Fibroblast of lung (primary cell): ENCODE data around the gene DNAH10. TPM values are rescaled to one million over a fixed set of nuclear protein-coding genes. Genes with fewer than 3 reads are reported as not detected.

Experiments
- DNase-seq, 2 donors: peaks; one replicate each; pipeline versions ENCODE4 v3.0.0 to v3.0.0-alpha.2; 2010; ENCODE audit warnings: low read depth in 2 of 2
- H2AFZ ChIP-seq: 2 replicates; pipeline ENCODE4 v1.5.1; 2012; ENCODE audit warnings: low read length, control low read depth, inconsistent platforms
- H3K27ac ChIP-seq: 2 replicates; pipeline ENCODE4 v1.5.1; 2011; ENCODE audit warnings: low read length, control low read depth; ENCODE audit not compliant: insufficient read depth
- H3K27me3 ChIP-seq: 2 replicates; pipeline ENCODE4 v1.5.1; 2011; ENCODE audit warnings: mild to moderate bottlenecking, low read length; ENCODE audit not compliant: control insufficient read depth, insufficient read depth
- H3K36me3 ChIP-seq: 2 replicates; pipeline ENCODE4 v1.5.1; 2011; ENCODE audit warnings: low read length; ENCODE audit not compliant: control insufficient read depth, insufficient read depth
- H3K4me1 ChIP-seq: 2 replicates; pipeline ENCODE4 v1.5.1; 2011; ENCODE audit warnings: low read length; ENCODE audit not compliant: control insufficient read depth, insufficient read depth; ENCODE audit errors: extremely low read depth
- H3K4me2 ChIP-seq: 2 replicates; pipeline ENCODE4 v1.5.1; 2011; ENCODE audit warnings: low read length, control low read depth; ENCODE audit not compliant: insufficient read depth; ENCODE audit errors: extremely low read depth
- H3K4me3 ChIP-seq, 4 experiments: fragments of 200-600 bp in 1 of 4; sonication (generic) in 1 of 4; replicated peaks in 1 of 4; 2 replicates each; pipeline ENCODE4 v1.5.1; 2011 to 2016; ENCODE audit warnings: low read length in 4 of 4, low read depth in 3 of 4, mild to moderate bottlenecking in 3 of 4, control low read depth in 2 of 4, inconsistent platforms in 1 of 4, mixed read lengths in 1 of 4; ENCODE audit not compliant: insufficient read depth in 1 of 4; ENCODE audit errors: control extremely low read depth in 1 of 4
- H3K79me2 ChIP-seq: 2 replicates; pipeline ENCODE4 v1.5.1; 2012; ENCODE audit warnings: mild to moderate bottlenecking, low read length, inconsistent platforms; ENCODE audit not compliant: control insufficient read depth, insufficient read depth
- H3K9ac ChIP-seq: 2 replicates; pipeline ENCODE4 v1.5.1; 2011; ENCODE audit warnings: mild to moderate bottlenecking, low read length, control low read depth; ENCODE audit not compliant: insufficient read depth
- H3K9me3 ChIP-seq: 2 replicates; pipeline ENCODE4 v1.5.1; 2012; ENCODE audit warnings: low read depth, low read length; ENCODE audit not compliant: control insufficient read depth, insufficient read depth
- H4K20me1 ChIP-seq: 2 replicates; pipeline ENCODE4 v1.5.1; 2011; ENCODE audit warnings: low read length; ENCODE audit not compliant: control insufficient read depth, insufficient read depth; ENCODE audit errors: extremely low read depth
- EZH2 ChIP-seq: IDR thresholded peaks from 2 replicates; pipeline ENCODE4 v1.5.1; 2012; ENCODE audit warnings: low read length, control low read depth, mild to moderate bottlenecking; ENCODE audit errors: missing control alignments
- polyA minus RNA-seq: library from RNA; depleted of rRNA, polyadenylated mRNA; stranded (reverse); fragments of >200 nt; gene quantifications from 2 replicates; pipeline ENCODE4 v1.2.3, GENCODE V29; 2011; ENCODE audit warnings: low replicate concordance
- polyA plus RNA-seq, 2 donors: library from polyadenylated mRNA; depleted of rRNA in 1 of 2; stranded (reverse) in 1 of 2; unstranded in 1 of 2; fragments of >200 nt; gene quantifications; 2 replicates each; pipeline ENCODE4 v1.2.1, GENCODE V29; 2011 to 2012; ENCODE audit warnings: missing spikeins in 1 of 2
- total RNA-seq: library from RNA; depleted of rRNA; stranded (reverse); fragments of >200 nt; gene quantifications from 2 replicates; pipeline ENCODE4 v1.2.1, GENCODE V29; 2014
- TF ChIP-seq, protein P1 (sequence below), 2 donors: IDR thresholded peaks in 1 of 2; conservative IDR thresholded peaks in 1 of 2; 1 replicate in 1 of 2; 2 replicates in 1 of 2; pipeline ENCODE4 v1.5.1; 2011 to 2012; ENCODE audit warnings: low read length in 2 of 2, control low read depth in 1 of 2, inconsistent platforms in 1 of 2, low read depth in 1 of 2, mild to moderate bottlenecking in 1 of 2

Gene DNAH10, protein sequence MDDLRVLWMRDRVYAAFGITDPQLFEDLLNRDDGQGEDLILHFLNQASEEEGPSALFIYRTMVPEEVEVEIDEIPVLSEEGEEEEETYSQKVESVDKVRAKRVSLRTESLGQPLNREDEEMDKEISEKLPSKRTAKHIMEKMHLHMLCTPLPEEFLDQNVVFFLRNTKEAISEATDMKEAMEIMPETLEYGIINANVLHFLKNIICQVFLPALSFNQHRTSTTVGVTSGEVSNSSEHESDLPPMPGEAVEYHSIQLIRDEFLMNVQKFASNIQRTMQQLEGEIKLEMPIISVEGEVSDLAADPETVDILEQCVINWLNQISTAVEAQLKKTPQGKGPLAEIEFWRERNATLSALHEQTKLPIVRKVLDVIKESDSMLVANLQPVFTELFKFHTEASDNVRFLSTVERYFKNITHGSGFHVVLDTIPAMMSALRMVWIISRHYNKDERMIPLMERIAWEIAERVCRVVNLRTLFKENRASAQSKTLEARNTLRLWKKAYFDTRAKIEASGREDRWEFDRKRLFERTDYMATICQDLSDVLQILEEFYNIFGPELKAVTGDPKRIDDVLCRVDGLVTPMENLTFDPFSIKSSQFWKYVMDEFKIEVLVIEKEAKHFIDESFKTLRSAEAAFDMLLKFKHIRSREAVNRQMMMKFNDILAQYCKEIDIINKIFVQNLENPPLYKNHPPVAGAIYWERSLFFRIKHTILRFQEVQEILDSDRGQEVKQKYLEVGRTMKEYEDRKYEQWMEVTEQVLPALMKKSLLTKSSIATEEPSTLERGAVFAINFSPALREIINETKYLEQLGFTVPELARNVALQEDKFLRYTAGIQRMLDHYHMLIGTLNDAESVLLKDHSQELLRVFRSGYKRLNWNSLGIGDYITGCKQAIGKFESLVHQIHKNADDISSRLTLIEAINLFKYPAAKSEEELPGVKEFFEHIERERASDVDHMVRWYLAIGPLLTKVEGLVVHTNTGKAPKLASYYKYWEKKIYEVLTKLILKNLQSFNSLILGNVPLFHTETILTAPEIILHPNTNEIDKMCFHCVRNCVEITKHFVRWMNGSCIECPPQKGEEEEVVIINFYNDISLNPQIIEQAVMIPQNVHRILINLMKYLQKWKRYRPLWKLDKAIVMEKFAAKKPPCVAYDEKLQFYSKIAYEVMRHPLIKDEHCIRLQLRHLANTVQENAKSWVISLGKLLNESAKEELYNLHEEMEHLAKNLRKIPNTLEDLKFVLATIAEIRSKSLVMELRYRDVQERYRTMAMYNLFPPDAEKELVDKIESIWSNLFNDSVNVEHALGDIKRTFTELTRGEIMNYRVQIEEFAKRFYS (N-terminal part only)
- total RNA-seq: 0.26 and 0.33 TPM in 2 replicates
- polyA plus RNA-seq: 0.06 and 0.12 TPM in 2 replicates
- 0.06 and 0.26 TPM in 2 replicates for polyA plus RNA-seq (2012)
- polyA minus RNA-seq: 1.3 and 2.2 TPM in 2 replicates

- Histone ChIP-seq H4K20me1 (no peaks in the 10 kb centered on the region), H3K4me3 (peak within 1 kb of the TSS; percentile 8 to 47 (median 34)), H3K27ac (no peak within 1 kb of the TSS), H3K79me2 (no peaks in the 10 kb centered on the region), H3K9ac (no peak within 1 kb of the TSS), H3K4me1 (peaks cover 2% of the 10 kb centered on the region), H3K27me3 (no peaks in the 10 kb centered on the region), H2AFZ (peak within 1 kb of the TSS; percentile 54), H3K9me3 (no peaks in the 10 kb centered on the region), H3K36me3 (no peaks in the 10 kb centered on the region), H3K4me2 (peak within 1 kb of the TSS; percentile 70)
- TF ChIP-seq, protein P1, sequence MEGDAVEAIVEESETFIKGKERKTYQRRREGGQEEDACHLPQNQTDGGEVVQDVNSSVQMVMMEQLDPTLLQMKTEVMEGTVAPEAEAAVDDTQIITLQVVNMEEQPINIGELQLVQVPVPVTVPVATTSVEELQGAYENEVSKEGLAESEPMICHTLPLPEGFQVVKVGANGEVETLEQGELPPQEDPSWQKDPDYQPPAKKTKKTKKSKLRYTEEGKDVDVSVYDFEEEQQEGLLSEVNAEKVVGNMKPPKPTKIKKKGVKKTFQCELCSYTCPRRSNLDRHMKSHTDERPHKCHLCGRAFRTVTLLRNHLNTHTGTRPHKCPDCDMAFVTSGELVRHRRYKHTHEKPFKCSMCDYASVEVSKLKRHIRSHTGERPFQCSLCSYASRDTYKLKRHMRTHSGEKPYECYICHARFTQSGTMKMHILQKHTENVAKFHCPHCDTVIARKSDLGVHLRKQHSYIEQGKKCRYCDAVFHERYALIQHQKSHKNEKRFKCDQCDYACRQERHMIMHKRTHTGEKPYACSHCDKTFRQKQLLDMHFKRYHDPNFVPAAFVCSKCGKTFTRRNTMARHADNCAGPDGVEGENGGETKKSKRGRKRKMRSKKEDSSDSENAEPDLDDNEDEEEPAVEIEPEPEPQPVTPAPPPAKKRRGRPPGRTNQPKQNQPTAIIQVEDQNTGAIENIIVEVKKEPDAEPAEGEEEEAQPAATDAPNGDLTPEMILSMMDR (conservative IDR thresholded peaks at IDR 0.05 in 1 of 2, IDR thresholded peaks at IDR 0.05 in 1 of 2; ENCODE audit: low read depth in 1 of 2, low read length in 2 of 2): peak; percentile 11 to 31
- TF ChIP-seq EZH2: no peak
- peak; percentile 22 to 26 for DNase-seq
These were observed at the start of gene DNAH10 for GRCh38 chr12:123761841-123762714. TSS of gene DNAH10 (plus strand) at chr12:123762301. CDS start at chr12:123762337, 36 bp downstream.

GRCh38 chr12:123712780-123713319, 49.3 kb upstream of the DNAH10 start:
- Histone ChIP-seq H4K20me1 (no peaks in the 10 kb centered on the region), H3K27ac (peak overlapping the region; percentile 71), H3K79me2 (peaks cover 15% of the 10 kb centered on the region), H3K36me3 (no peaks in the 10 kb centered on the region), H2AFZ (peak overlapping the region; percentile 52), H3K4me1 (no peaks in the 10 kb centered on the region), H3K9me3 (no peaks in the 10 kb centered on the region), H3K4me2 (peak overlapping the region; percentile 89), H3K4me3 (peak overlapping the region; percentile 69 to 86 (median 82)), H3K9ac (peak overlapping the region; percentile 77), H3K27me3 (no peaks in the 10 kb centered on the region)
- DNase-seq: no peak
- TF ChIP-seq EZH2: no peak
- TF ChIP-seq, protein P1 (conservative IDR thresholded peaks at IDR 0.05 in 1 of 2, IDR thresholded peaks at IDR 0.05 in 1 of 2; ENCODE audit: low read depth in 1 of 2, low read length in 2 of 2): no peak
